Right lobe of liver (tissue), 6 donors: ENCODE results near the gene FGGY. TPM values are rescaled to one million over a fixed set of nuclear protein-coding genes. Genes with fewer than 3 reads are reported as not detected.

Experiments
- ATAC-seq, 4 donors: fragments of 200-7000 bp; cut with Tn5 transposase; one replicate each; pipeline ENCODE4 v1.9.1; 2020; ENCODE audit warnings: mild to moderate bottlenecking in 4 of 4, moderate library complexity in 4 of 4
- DNase-seq, 3 donors: peaks; one replicate each; pipeline ENCODE4 v3.0.0-alpha.2; 2020
- H3K27ac ChIP-seq, 3 donors: fragments of 200-600 bp; one replicate each; pipeline ENCODE4 v1.8.0; 2022
- H3K27me3 ChIP-seq, 2 donors: fragments of 200-600 bp; one replicate each; pipeline ENCODE4 v1.8.0; 2022
- H3K36me3 ChIP-seq, 4 donors: fragments of 200-600 bp; sonication (generic) in 1 of 4; one replicate each; pipeline versions ENCODE4 v1.5.1 to v1.8.0; 2017 to 2022; ENCODE audit warnings: control low read depth in 1 of 4
- H3K4me1 ChIP-seq, 4 donors: fragments of 200-600 bp; sonication (generic) in 1 of 4; one replicate each; pipeline versions ENCODE4 v1.5.1 to v1.8.0; 2017 to 2022; ENCODE audit warnings: control low read depth in 1 of 4
- H3K4me3 ChIP-seq, 3 donors: fragments of 200-600 bp; one replicate each; pipeline ENCODE4 v1.8.0; 2022
- H3K9me3 ChIP-seq, 4 donors: fragments of 200-600 bp; sonication (generic) in 1 of 4; one replicate each; pipeline versions ENCODE4 v1.5.1 to v1.8.0; 2017 to 2022; ENCODE audit warnings: control low read depth in 1 of 4
- POLR2A ChIP-seq: fragments of 450-650 bp; IDR thresholded peaks from one replicate; pipeline ENCODE4 v1.6.1; 2017; ENCODE audit warnings: antibody characterized with exemption, mild to moderate bottlenecking
- WGBS: methylation state at CpG from one replicate; pipeline ENCODE4 v1.1.6; 2018; ENCODE audit warnings: low coverage, low lambda C conversion rate; ENCODE audit not compliant: insufficient coverage; ENCODE audit errors: missing lambda C conversion rate; 5-methylcytosine and 5-hydroxymethylcytosine counted together
- intact Hi-C, 2 donors: fragments of 100-400 bp; cut with DNase I; formaldehyde crosslinking; loops; one replicate each; pipeline versions ENCODE4 v1.11.2 to v1.14.1; 2022
- total RNA-seq, 6 experiments: library from RNA; depleted of rRNA in 2 of 6; stranded (reverse); fragments of >200 nt in 2 of 6; fragmentation: NEBNext Ultra II Directional in 3 of 6; extraction: Animal tissue kit (Norgen Biotek cat#: 25700) in 3 of 6; gene quantifications; one replicate each; pipeline versions ENCODE4 v1.1.0 to v1.2.4, GENCODE V29; 2016 to 2023
- TF ChIP-seq, protein P1 (sequence below), 4 donors: fragments of 200-600 bp in 3 of 4; fragments of 450-650 bp in 1 of 4; IDR thresholded peaks; one replicate each; pipeline versions ENCODE4 v1.5.1 to v1.8.0; 2016 to 2022; ENCODE audit warnings: antibody characterized with exemption in 4 of 4, mild to moderate bottlenecking in 2 of 4
- donor health status: DM: no; HTN: yes; CAD: no.
- donor health status: DM: no; HTN: no; CAD: no.
- donor health status: DM: no; HTN: no; CAD: no.
- donor health status: DM: no; HTN: yes; CAD: no.
- donor health status: DM: no; HTN: yes; CAD: no.

Gene FGGY
- total RNA-seq, 6 experiments from 2014 or later, result 45.5 to 84.2 (median 58.7) TPM

DNA sequence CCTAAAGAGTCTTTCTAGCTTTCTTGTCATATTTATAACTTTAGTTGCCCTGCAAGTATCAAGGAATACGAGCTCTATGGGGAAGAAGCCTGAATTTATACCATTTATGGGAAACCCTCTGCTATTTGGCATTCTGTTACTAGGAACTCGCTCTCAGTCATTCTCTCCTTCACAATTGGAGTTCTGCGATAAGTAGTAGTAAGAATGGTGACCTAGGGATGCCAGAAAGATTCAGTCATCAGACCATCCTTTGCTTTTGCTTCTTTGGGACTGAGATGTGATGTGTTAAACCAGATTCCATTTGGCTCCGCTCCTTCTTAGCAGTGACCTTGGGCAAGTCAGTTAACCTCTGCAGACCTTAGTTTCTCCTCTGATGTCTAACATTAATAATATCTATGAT is 256.5 kb downstream of the FGGY start:
- intact Hi-C loops, result no loop called here
- ATAC-seq, result no peak
- 79% methylated on average over 4 of the region's 4 CpGs for WGBS

DNA sequence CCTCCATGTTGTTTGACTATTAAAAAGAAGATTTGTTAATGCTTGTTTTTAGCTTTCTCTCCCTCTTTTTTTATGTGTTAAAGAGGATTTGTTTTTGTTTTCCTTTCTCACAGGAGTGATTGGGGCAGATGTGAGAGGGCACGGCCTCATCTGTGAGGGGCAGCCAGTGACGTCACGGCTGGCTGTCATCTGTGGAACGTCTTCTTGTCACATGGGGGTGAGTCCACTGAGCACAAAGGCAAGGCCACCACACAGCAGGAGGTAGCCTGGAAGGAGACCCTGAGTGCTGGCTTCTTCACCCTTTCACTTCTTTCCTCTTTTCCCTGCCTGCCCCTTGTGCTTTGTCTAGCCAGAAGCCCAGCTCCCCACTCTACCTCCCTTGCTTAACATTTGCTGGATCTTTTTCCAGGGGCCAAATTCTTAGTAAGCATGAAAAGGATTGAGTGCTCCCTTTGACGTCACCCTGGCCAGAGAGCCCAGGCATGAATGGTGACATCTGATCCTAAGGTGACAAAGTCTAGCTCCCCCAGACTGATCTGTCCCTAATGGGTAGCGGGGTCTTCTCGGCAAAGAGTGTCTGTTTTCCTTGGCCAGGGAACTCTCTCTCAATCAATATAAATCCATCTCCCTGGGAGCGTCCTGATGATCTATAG is 257.2 kb downstream of the FGGY start:
- no peaks in the 10 kb centered on the region for H3K9me3 ChIP-seq
- H3K27me3 ChIP-seq, result no peaks in the 10 kb centered on the region
- intact Hi-C loops, result no loop called here
- 40% methylated on average over 7 of the region's 8 CpGs for WGBS
- ATAC-seq (peak in 2 of 4 donors; percentile 48), DNase-seq (no peak)
- TF ChIP-seq, protein P1, sequence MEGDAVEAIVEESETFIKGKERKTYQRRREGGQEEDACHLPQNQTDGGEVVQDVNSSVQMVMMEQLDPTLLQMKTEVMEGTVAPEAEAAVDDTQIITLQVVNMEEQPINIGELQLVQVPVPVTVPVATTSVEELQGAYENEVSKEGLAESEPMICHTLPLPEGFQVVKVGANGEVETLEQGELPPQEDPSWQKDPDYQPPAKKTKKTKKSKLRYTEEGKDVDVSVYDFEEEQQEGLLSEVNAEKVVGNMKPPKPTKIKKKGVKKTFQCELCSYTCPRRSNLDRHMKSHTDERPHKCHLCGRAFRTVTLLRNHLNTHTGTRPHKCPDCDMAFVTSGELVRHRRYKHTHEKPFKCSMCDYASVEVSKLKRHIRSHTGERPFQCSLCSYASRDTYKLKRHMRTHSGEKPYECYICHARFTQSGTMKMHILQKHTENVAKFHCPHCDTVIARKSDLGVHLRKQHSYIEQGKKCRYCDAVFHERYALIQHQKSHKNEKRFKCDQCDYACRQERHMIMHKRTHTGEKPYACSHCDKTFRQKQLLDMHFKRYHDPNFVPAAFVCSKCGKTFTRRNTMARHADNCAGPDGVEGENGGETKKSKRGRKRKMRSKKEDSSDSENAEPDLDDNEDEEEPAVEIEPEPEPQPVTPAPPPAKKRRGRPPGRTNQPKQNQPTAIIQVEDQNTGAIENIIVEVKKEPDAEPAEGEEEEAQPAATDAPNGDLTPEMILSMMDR (IDR thresholded peaks at IDR 0.05), result no peak
- TF ChIP-seq POLR2A, result no peak
- H3K4me3 ChIP-seq, result no peak overlapping the region
- peaks cover 0 to 7% (median 3%) of the 10 kb centered on the region in 4 donors for H3K36me3 ChIP-seq
- peak overlapping the region in 2 of 3 donors; percentile 11 to 52 for H3K27ac ChIP-seq
- peaks cover 0 to 38% (median 13%) of the 10 kb centered on the region in 4 donors for H3K4me1 ChIP-seq

More for the DNA sequence above, 256.5 kb downstream of the FGGY start:
- Histone ChIP-seq H3K4me1 (peaks cover 0 to 46% (median 17%) of the 10 kb centered on the region in 4 donors), H3K27ac (peak overlapping the region in 2 of 3 donors; percentile 11 to 52), H3K36me3 (peaks cover 0 to 7% (median 3%) of the 10 kb centered on the region in 4 donors), H3K27me3 (no peaks in the 10 kb centered on the region), H3K9me3 (no peaks in the 10 kb centered on the region), H3K4me3 (no peak overlapping the region)
- DNase-seq, result no peak
- TF ChIP-seq POLR2A, result no peak
- TF ChIP-seq, protein P1 (IDR thresholded peaks at IDR 0.05), result no peak

DNA sequence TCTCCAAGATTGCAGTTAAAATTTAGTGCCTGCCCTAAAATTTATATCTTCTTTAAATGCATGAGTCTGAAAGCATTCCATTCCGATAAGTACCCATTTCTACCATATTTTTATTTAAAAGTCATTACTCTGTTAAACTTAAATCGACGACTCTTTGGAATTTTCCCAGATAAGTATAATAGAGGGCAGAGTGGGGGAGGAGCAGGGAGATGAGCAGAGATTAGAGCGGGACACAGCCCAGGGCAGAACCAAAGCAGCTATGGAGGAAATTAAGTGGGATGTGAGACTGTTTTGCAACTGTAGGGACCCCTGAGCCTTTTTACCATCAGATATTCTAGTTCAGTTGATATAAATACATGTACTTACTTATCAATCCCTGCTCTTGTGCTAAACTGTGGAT is 257.9 kb downstream of the FGGY start:
- TF ChIP-seq, protein P1 (IDR thresholded peaks at IDR 0.05), result no peak
- TF ChIP-seq POLR2A, result no peak
- Histone ChIP-seq H3K36me3 (peaks cover 0 to 7% (median 3%) of the 10 kb centered on the region in 4 donors), H3K27ac (peak overlapping the region in 1 of 3 donors; percentile 52), H3K27me3 (no peaks in the 10 kb centered on the region), H3K4me1 (peaks cover 0 to 32% (median 11%) of the 10 kb centered on the region in 4 donors), H3K9me3 (no peaks in the 10 kb centered on the region), H3K4me3 (no peak overlapping the region)
- no peak for ATAC-seq
- intact Hi-C loops, result no loop called here
- 49% methylated on average over 4 of the region's 4 CpGs for WGBS
- no peak for DNase-seq

DNA sequence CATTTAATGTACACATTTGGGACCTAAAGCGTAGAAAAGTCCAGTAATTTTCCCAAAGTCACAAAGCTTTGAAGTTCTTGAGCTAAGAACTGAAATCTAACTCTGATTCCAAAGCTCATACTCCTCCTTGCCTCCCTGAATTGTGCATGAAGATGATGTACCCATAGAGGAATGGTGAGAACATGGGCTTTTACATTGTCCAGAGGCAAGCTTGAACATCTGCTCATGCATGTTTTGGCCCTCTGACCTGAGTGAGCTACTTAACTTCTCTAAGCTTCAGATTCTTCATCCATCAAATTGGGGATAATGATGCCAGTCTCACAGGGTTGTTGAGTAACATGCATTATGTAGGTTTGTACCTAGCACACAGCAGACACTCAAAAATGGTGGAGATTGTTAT is 259.5 kb downstream of the FGGY start:
- H3K27ac ChIP-seq, result no peak overlapping the region
- ATAC-seq (no peak), DNase-seq (no peak)
- no peaks in the 10 kb centered on the region for H3K27me3 ChIP-seq
- TF ChIP-seq, protein P1 (IDR thresholded peaks at IDR 0.05), result no peak
- TF ChIP-seq POLR2A, result no peak
- H3K4me1 ChIP-seq, result peaks cover 0 to 21% (median 4%) of the 10 kb centered on the region in 4 donors
- H3K9me3 ChIP-seq, result no peaks in the 10 kb centered on the region
- intact Hi-C loops, result no loop called here
- 90% methylated on average over 1 of the region's 1 CpG for WGBS
- peaks cover 0 to 7% (median 3%) of the 10 kb centered on the region in 4 donors for H3K36me3 ChIP-seq
- no peak overlapping the region for H3K4me3 ChIP-seq
